ENCODE measurements around the gene NUP214. TPM values are rescaled to one million over a fixed set of nuclear protein-coding genes. Genes with fewer than 3 reads are reported as not detected.

Gene NUP214
- polyA plus RNA-seq, 1 donor from 2014 or later: 15.0 TPM

DNA sequence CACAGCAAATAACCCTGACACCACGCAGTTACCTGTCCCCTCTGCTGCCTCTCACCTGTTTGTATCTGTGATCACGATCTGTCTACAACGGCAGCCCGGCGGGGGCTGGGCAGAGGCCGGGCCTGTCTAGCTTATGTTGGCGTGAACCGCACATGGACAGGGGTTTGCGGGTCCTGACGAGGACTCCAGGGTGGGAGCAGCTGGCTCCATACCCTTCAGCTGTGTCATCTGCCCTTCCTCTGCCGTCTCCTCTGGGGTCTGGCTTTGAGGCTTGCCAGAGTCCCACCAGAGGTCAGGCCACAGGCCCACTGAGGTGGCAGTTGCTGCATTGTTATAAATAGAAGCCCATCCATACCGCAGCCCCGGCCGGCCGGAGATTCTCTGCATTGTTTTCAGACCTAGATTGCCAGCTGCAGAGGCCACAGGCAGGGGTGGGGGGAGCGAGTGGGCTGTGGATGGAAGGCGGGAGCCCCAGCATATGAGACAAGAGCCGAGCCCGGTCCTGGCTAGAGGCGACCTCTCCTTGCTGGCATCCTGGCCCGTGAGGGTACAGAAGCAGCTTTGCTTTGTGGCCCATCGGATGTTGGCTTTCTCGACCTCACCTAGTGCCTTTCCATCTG, 113.1 kb downstream of the NUP214 start:
- Histone ChIP-seq H3K9me3 (ENCODE audit: low read length) (no peaks in the 10 kb centered on the region), H3K9ac (ENCODE audit: low read length) (no peak overlapping the region), H3K79me2 (replicated peaks; ENCODE audit: insufficient read depth, low read length) (no peaks in the 10 kb centered on the region), H3K27ac (ENCODE audit: low read length) (no peak overlapping the region), H3K9me2 (ENCODE audit: insufficient read depth, low read length) (no peaks in the 10 kb centered on the region), H3F3A (ENCODE audit: insufficient read depth, low read length, poor library complexity, severe bottlenecking) (no peaks in the 10 kb centered on the region), H3K4me3 (ENCODE audit: low read length) (no peak overlapping the region), H3K36me3 (ENCODE audit: insufficient read depth, low read length) (no peaks in the 10 kb centered on the region), H4K20me1 (ENCODE audit: insufficient read depth) (no peaks in the 10 kb centered on the region), H3K4me2 (ENCODE audit: low read length) (no peak overlapping the region), H2AFZ (ENCODE audit: low read depth, low read length) (no peak overlapping the region), H3K27me3 (ENCODE audit: insufficient read depth, low read depth, low read length) (no peaks in the 10 kb centered on the region)
- TF ChIP-seq MXI1 (conservative IDR thresholded peaks at IDR 0.05; ENCODE audit: poor library complexity, severe bottlenecking): no peak
- no peak for TF ChIP-seq REST (IDR thresholded peaks at IDR 0.05; ENCODE audit: borderline replicate concordance)
- TF ChIP-seq TAF1 (IDR thresholded peaks at IDR 0.05; ENCODE audit: low read depth): no peak
- TF ChIP-seq SMC3 (conservative IDR thresholded peaks at IDR 0.05; ENCODE audit: poor library complexity): no peak
- TF ChIP-seq, protein P1, sequence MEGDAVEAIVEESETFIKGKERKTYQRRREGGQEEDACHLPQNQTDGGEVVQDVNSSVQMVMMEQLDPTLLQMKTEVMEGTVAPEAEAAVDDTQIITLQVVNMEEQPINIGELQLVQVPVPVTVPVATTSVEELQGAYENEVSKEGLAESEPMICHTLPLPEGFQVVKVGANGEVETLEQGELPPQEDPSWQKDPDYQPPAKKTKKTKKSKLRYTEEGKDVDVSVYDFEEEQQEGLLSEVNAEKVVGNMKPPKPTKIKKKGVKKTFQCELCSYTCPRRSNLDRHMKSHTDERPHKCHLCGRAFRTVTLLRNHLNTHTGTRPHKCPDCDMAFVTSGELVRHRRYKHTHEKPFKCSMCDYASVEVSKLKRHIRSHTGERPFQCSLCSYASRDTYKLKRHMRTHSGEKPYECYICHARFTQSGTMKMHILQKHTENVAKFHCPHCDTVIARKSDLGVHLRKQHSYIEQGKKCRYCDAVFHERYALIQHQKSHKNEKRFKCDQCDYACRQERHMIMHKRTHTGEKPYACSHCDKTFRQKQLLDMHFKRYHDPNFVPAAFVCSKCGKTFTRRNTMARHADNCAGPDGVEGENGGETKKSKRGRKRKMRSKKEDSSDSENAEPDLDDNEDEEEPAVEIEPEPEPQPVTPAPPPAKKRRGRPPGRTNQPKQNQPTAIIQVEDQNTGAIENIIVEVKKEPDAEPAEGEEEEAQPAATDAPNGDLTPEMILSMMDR (IDR thresholded peaks at IDR 0.05; ENCODE audit: poor library complexity, severe bottlenecking): no peak
- TF ChIP-seq POLR2AphosphoS5 (IDR thresholded peaks at IDR 0.05): no peak
- TF ChIP-seq EP300 (conservative IDR thresholded peaks at IDR 0.05; ENCODE audit: poor library complexity, severe bottlenecking): no peak
- TF ChIP-seq RAD21 (conservative IDR thresholded peaks at IDR 0.05): no peak
- TF ChIP-seq EZH2 (IDR thresholded peaks at IDR 0.05; ENCODE audit: borderline replicate concordance, insufficient read depth, low read length, poor library complexity, severe bottlenecking): no peak

GRCh38 chr9:131239161-131239975, 114.0 kb downstream of the NUP214 start:
- Histone ChIP-seq H3K9ac (ENCODE audit: low read length) (no peak overlapping the region), H3K9me3 (ENCODE audit: low read length) (no peaks in the 10 kb centered on the region), H3K27me3 (ENCODE audit: insufficient read depth, low read depth, low read length) (no peaks in the 10 kb centered on the region), H3K79me2 (replicated peaks; ENCODE audit: insufficient read depth, low read length) (no peaks in the 10 kb centered on the region), H3K9me2 (ENCODE audit: insufficient read depth, low read length) (no peaks in the 10 kb centered on the region), H4K20me1 (ENCODE audit: insufficient read depth) (no peaks in the 10 kb centered on the region), H3K4me3 (ENCODE audit: low read length) (no peak overlapping the region), H2AFZ (ENCODE audit: low read depth, low read length) (no peak overlapping the region), H3K36me3 (ENCODE audit: insufficient read depth, low read length) (no peaks in the 10 kb centered on the region), H3F3A (ENCODE audit: insufficient read depth, low read length, poor library complexity, severe bottlenecking) (no peaks in the 10 kb centered on the region), H3K4me2 (ENCODE audit: low read length) (no peak overlapping the region), H3K27ac (ENCODE audit: low read length) (no peak overlapping the region)
- TF ChIP-seq RAD21 (conservative IDR thresholded peaks at IDR 0.05) (no peak), REST (IDR thresholded peaks at IDR 0.05; ENCODE audit: borderline replicate concordance) (no peak), SMC3 (conservative IDR thresholded peaks at IDR 0.05; ENCODE audit: poor library complexity) (no peak), EP300 (conservative IDR thresholded peaks at IDR 0.05; ENCODE audit: poor library complexity, severe bottlenecking) (no peak), POLR2AphosphoS5 (IDR thresholded peaks at IDR 0.05) (no peak), MXI1 (conservative IDR thresholded peaks at IDR 0.05; ENCODE audit: poor library complexity, severe bottlenecking) (no peak), TAF1 (IDR thresholded peaks at IDR 0.05; ENCODE audit: low read depth) (no peak), EZH2 (IDR thresholded peaks at IDR 0.05; ENCODE audit: borderline replicate concordance, insufficient read depth, low read length, poor library complexity, severe bottlenecking) (no peak)
- TF ChIP-seq, protein P1 (IDR thresholded peaks at IDR 0.05; ENCODE audit: poor library complexity, severe bottlenecking): no peak
